Vagina (tissue), 2 donors: ENCODE data around the gene SEPTIN14. TPM values are rescaled to one million over a fixed set of nuclear protein-coding genes. Genes with fewer than 3 reads are reported as not detected.
"Not testable (repeated sequence)": the region's sequence is repeated elsewhere in the genome, so short reads cannot be mapped to it uniquely, and the experiment has no call there.

ENCODE experiments used
- DNase-seq, 2 donors: peaks; one replicate each; pipeline ENCODE4 v3.0.0-alpha.2; 2017; ENCODE audit errors: extremely low spot score in 2 of 2
- H3K27ac ChIP-seq: fragments of 200-600 bp; sonication (generic); one replicate; pipeline ENCODE4 v1.5.1; 2019
- H3K27me3 ChIP-seq: fragments of 200-600 bp; sonication (generic); one replicate; pipeline ENCODE4 v1.5.1; 2019
- H3K36me3 ChIP-seq, 2 donors: fragments of 200-600 bp; sonication (generic); one replicate each; pipeline ENCODE4 v1.5.1; 2017 to 2019
- H3K4me1 ChIP-seq: fragments of 200-600 bp; sonication (generic); one replicate; pipeline ENCODE4 v1.5.1; 2019
- H3K4me3 ChIP-seq, 2 donors: fragments of 200-600 bp; sonication (generic); 1 replicate in 1 of 2; 2 replicates in 1 of 2; pipeline ENCODE4 v1.5.1; 2016 to 2019
- H3K9me3 ChIP-seq: fragments of 200-600 bp; sonication (generic); one replicate; pipeline ENCODE4 v1.5.1; 2019
- POLR2A ChIP-seq, 2 donors: fragments of 450-650 bp; IDR thresholded peaks; one replicate each; pipeline ENCODE4 v1.6.1; 2017; ENCODE audit warnings: antibody characterized with exemption in 2 of 2, mild to moderate bottlenecking in 2 of 2, moderate library complexity in 2 of 2
- POLR2AphosphoS5 ChIP-seq, 2 donors: sonication (generic); formaldehyde crosslinking; IDR thresholded peaks; one replicate each; pipeline ENCODE4 v1.9.0; 2017; ENCODE audit warnings: antibody characterized with exemption in 2 of 2, mild to moderate bottlenecking in 2 of 2, low read depth in 1 of 2; ENCODE audit not compliant: insufficient read depth in 1 of 2
- intact Hi-C: fragments of 100-400 bp; cut with DNase I; formaldehyde crosslinking; loops from one replicate; pipeline ENCODE4 v1.15.1; 2023
- total RNA-seq: library from RNA; depleted of rRNA; stranded (reverse); fragments of >200 nt; gene quantifications from one replicate; pipeline ENCODE4 v1.2.3, GENCODE V29; 2016
- TF ChIP-seq, protein P1 (sequence below), 3 experiments: fragments of 450-650 bp in 2 of 3; fragments of 200-600 bp in 1 of 3; sonication (generic) in 1 of 3; IDR thresholded peaks; one replicate each; pipeline ENCODE4 v1.5.1; 2017 to 2019; ENCODE audit warnings: antibody characterized with exemption in 3 of 3, mild to moderate bottlenecking in 2 of 3, moderate library complexity in 2 of 3

The SEPTIN14 gene
- total RNA-seq, 1 donor from 2014 or later: not detected

DNA sequence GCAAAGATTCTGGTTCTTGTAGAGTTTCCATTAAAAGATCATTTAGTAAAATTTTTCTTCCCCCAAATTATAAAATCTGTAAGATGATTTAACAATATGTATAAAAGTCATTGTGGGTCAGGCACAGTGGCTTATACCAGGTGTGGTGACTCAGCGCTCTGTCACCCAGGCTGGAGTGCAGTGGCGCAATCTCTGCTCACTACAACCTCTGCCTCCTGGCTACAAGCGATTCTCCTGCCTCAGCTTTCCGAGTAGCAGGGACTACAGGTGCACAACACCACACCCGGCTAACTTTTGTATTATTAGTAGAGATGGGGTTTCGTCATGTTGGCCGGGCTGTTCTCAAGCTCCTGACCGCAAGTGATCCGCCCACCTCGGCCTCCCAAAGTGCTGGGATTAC, 68.0 kb downstream of the SEPTIN14 start:
- intact Hi-C loops: no loop called here
- DNase-seq: no peak
- Histone ChIP-seq H3K4me3 (no peak overlapping the region), H3K36me3 (no peaks in the 10 kb centered on the region), H3K27me3 (no peaks in the 10 kb centered on the region), H3K9me3 (peaks cover 5% of the 10 kb centered on the region), H3K4me1 (no peaks in the 10 kb centered on the region), H3K27ac (no peak overlapping the region)
- TF ChIP-seq POLR2A (IDR thresholded peaks at IDR 0.05) (no peak), POLR2AphosphoS5 (IDR thresholded peaks at IDR 0.05; ENCODE audit: insufficient read depth in 1 of 2, low read depth in 1 of 2) (no peak)
- TF ChIP-seq, protein P1, sequence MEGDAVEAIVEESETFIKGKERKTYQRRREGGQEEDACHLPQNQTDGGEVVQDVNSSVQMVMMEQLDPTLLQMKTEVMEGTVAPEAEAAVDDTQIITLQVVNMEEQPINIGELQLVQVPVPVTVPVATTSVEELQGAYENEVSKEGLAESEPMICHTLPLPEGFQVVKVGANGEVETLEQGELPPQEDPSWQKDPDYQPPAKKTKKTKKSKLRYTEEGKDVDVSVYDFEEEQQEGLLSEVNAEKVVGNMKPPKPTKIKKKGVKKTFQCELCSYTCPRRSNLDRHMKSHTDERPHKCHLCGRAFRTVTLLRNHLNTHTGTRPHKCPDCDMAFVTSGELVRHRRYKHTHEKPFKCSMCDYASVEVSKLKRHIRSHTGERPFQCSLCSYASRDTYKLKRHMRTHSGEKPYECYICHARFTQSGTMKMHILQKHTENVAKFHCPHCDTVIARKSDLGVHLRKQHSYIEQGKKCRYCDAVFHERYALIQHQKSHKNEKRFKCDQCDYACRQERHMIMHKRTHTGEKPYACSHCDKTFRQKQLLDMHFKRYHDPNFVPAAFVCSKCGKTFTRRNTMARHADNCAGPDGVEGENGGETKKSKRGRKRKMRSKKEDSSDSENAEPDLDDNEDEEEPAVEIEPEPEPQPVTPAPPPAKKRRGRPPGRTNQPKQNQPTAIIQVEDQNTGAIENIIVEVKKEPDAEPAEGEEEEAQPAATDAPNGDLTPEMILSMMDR (IDR thresholded peaks at IDR 0.05): no peak

DNA sequence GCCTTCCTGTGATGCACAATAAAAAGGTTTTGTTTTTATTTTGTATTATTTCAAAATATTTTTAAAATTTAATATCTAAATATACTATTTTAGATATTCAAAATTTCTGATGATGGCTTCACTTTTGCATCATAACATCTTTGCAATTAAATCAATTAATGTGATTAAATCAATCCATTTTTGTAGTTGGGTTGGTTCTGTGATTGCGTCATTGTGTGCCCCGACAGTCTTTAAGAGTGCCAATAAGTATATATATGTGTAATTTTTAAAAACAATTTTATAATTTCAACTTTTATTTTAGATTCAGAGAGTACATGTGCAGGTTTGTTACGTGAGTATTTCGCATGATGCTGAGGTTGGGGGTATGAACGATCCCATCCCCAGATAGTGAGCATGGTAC, 70.5 kb downstream of the SEPTIN14 start:
- Histone ChIP-seq H3K4me3 (no peak overlapping the region), H3K4me1 (no peaks in the 10 kb centered on the region), H3K27ac (no peak overlapping the region), H3K9me3 (no peaks in the 10 kb centered on the region), H3K27me3 (no peaks in the 10 kb centered on the region), H3K36me3 (no peaks in the 10 kb centered on the region)
- intact Hi-C loops: no loop called here
- TF ChIP-seq POLR2A (IDR thresholded peaks at IDR 0.05) (no peak), POLR2AphosphoS5 (IDR thresholded peaks at IDR 0.05; ENCODE audit: insufficient read depth in 1 of 2, low read depth in 1 of 2) (no peak)
- TF ChIP-seq, protein P1 (IDR thresholded peaks at IDR 0.05): no peak
- no peak for DNase-seq

DNA sequence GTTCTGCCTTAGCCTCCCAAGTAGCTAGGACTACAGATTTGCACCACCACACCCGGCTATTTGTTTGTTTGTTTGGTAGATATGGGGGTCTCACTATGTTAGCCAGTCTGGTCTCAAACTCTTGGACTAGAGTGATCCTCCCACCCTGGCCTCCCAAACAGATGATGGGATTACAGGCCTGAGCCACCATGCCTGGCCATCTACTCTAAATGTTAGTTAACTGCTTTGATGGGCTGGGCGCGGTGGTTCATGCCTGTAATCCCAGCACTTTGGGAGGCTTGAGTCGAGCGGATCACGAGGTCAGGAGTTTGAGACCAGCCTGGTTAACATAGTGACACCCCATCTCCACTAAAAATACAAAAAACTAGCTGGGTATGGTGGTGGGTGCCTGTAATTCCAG, 74.8 kb downstream of the SEPTIN14 start:
- no peaks in the 10 kb centered on the region for H3K4me1 ChIP-seq
- peak in 1 of 2 donors; percentile 37 for DNase-seq
- H3K27me3 ChIP-seq: no peaks in the 10 kb centered on the region
- no peaks in the 10 kb centered on the region for H3K9me3 ChIP-seq
- H3K27ac ChIP-seq: no peak overlapping the region
- intact Hi-C loops: no loop called here
- H3K36me3 ChIP-seq: no peaks in the 10 kb centered on the region
- TF ChIP-seq, protein P1 (IDR thresholded peaks at IDR 0.05): no peak
- no peak for TF ChIP-seq POLR2A (IDR thresholded peaks at IDR 0.05)
- no peak for TF ChIP-seq POLR2AphosphoS5 (IDR thresholded peaks at IDR 0.05; ENCODE audit: insufficient read depth in 1 of 2, low read depth in 1 of 2)
- H3K4me3 ChIP-seq: no peak overlapping the region

GRCh38 chr7:55786901-55787300, 75.7 kb downstream of the SEPTIN14 start:
- Histone ChIP-seq H3K27me3 (no peaks in the 10 kb centered on the region), H3K36me3 (no peaks in the 10 kb centered on the region), H3K4me1 (no peaks in the 10 kb centered on the region), H3K27ac (no peak overlapping the region), H3K4me3 (no peak overlapping the region), H3K9me3 (no peaks in the 10 kb centered on the region)
- intact Hi-C loops: no loop called here
- TF ChIP-seq POLR2AphosphoS5 (IDR thresholded peaks at IDR 0.05; ENCODE audit: insufficient read depth in 1 of 2, low read depth in 1 of 2) (no peak), POLR2A (IDR thresholded peaks at IDR 0.05) (no peak)
- TF ChIP-seq, protein P1 (IDR thresholded peaks at IDR 0.05): no peak
- peak in 1 of 2 donors; percentile 56 for DNase-seq

- H3K9me3 ChIP-seq, H3K27me3 ChIP-seq, H3K4me1 ChIP-seq, intact Hi-C loops, H3K4me3 ChIP-seq, H3K27ac ChIP-seq, H3K36me3 ChIP-seq: not testable (repeated sequence)
- peak in 1 of 2 donors; percentile 47 for DNase-seq
Measured at GRCh38 chr7:55785444-55785843, 77.1 kb downstream of the SEPTIN14 start.

DNA sequence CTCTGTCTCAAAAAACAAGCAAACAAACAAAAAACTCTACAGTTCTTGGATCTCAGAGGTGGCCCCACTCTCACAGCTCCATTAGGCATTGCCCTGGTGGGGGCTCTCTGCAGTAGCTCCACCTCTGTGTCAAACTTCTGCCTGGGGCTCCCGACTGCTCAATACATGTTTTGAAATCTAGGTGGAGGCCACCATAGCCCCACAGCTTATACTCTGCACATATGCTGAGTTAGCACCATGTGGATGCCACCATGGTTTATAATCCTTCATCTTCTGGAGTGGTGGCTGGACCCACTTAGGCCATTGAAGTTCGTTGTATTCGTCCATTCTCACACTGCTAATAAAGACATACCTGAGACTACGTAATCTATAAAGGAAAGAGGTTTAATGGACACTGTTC, 78.4 kb downstream of the SEPTIN14 start:
- no peaks in the 10 kb centered on the region for H3K4me1 ChIP-seq
- no peaks in the 10 kb centered on the region for H3K9me3 ChIP-seq
- no peaks in the 10 kb centered on the region for H3K27me3 ChIP-seq
- DNase-seq: peak in 1 of 2 donors; percentile 27
- intact Hi-C loops: no loop called here
- no peak overlapping the region for H3K4me3 ChIP-seq
- TF ChIP-seq, protein P1 (IDR thresholded peaks at IDR 0.05): no peak
- TF ChIP-seq POLR2AphosphoS5 (IDR thresholded peaks at IDR 0.05; ENCODE audit: insufficient read depth in 1 of 2, low read depth in 1 of 2) (no peak), POLR2A (IDR thresholded peaks at IDR 0.05) (no peak)
- H3K36me3 ChIP-seq: no peaks in the 10 kb centered on the region
- no peak overlapping the region for H3K27ac ChIP-seq
